Fibroblast of villous mesenchyme (primary cell): ENCODE results near the gene FAM98B. TPM values are rescaled to one million over a fixed set of nuclear protein-coding genes. Genes with fewer than 3 reads are reported as not detected.
"Not testable (repeated sequence)": the region's sequence is repeated elsewhere in the genome, so short reads cannot be mapped to it uniquely, and the experiment has no call there.

Source experiments
- DNase-seq: peaks from one replicate; pipeline ENCODE4 v3.0.0-alpha.2; 2010; ENCODE audit warnings: low read depth
- H3K4me3 ChIP-seq: 2 replicates; pipeline ENCODE4 v1.5.1; 2011; ENCODE audit warnings: low read depth, mild to moderate bottlenecking, low read length
- total RNA-seq: library from RNA; depleted of rRNA; stranded (reverse); fragments of >200 nt; gene quantifications from 2 replicates; pipeline ENCODE4 v1.2.3, GENCODE V29; 2012
- TF ChIP-seq, protein P1 (sequence below): IDR thresholded peaks from 2 replicates; pipeline ENCODE4 v1.5.1; 2012; ENCODE audit warnings: low read depth, mild to moderate bottlenecking, low read length; ENCODE audit not compliant: insufficient read depth

The FAM98B gene
- total RNA-seq, 1 donor = 11.2 TPM

DNA sequence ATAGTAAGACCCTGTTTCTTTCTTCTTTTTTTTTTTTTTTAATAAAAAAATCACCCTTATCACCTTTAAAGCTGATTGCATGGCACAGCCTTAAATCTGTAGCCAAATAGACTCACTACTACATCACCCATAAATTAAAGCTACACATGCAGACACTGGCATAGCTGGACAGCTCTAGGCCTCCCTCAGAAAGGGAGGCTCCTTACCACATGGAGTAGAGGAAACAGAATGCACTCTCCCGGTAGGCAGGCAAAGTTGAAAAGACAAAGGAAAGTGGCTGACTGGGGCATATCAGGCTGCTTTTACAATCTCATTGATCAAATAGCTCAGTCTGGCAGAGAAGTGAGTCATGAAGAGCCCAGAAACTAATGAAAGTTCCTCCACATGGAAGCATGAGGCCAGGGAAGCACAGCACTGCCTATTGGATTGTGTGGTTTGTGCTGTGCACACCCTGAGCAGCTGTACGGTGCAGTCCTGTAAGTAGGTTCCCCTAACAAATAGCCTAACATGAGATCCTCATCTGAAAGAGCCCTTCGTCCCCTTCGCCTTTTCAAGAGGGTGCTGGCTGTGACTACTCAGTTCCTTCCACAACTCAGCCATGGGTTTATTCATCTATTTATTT is 32.7 kb upstream of the FAM98B start:
- TF ChIP-seq, protein P1, sequence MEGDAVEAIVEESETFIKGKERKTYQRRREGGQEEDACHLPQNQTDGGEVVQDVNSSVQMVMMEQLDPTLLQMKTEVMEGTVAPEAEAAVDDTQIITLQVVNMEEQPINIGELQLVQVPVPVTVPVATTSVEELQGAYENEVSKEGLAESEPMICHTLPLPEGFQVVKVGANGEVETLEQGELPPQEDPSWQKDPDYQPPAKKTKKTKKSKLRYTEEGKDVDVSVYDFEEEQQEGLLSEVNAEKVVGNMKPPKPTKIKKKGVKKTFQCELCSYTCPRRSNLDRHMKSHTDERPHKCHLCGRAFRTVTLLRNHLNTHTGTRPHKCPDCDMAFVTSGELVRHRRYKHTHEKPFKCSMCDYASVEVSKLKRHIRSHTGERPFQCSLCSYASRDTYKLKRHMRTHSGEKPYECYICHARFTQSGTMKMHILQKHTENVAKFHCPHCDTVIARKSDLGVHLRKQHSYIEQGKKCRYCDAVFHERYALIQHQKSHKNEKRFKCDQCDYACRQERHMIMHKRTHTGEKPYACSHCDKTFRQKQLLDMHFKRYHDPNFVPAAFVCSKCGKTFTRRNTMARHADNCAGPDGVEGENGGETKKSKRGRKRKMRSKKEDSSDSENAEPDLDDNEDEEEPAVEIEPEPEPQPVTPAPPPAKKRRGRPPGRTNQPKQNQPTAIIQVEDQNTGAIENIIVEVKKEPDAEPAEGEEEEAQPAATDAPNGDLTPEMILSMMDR = no peak
- no peak for DNase-seq

DNA sequence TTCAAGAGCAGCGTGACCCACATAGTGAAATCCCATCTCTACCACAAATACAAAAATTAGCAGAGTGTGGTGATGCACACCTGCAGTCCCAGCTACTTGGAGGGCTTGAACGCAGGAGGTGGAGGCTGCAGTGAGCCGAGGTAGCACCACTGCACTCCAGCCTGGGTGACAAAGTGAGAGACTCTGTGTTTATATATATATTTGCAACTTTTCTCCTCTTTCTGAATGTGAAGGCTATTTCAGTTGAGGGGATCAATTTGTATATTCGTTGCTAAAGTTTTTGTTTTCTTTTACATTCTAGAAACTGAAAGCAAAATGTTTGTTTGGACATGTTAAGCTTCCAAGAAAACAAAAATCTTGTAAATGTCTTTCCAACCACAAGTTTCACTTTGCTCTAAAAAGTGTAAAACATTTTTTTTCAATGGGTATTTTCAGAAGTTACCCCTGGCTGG is 29.8 kb upstream of the FAM98B start:
- H3K4me3 ChIP-seq = peak overlapping the region; percentile 21
- TF ChIP-seq, protein P1 = no peak

More for the DNA sequence above, 32.7 kb upstream of the FAM98B start:
- no peak overlapping the region for H3K4me3 ChIP-seq

DNA sequence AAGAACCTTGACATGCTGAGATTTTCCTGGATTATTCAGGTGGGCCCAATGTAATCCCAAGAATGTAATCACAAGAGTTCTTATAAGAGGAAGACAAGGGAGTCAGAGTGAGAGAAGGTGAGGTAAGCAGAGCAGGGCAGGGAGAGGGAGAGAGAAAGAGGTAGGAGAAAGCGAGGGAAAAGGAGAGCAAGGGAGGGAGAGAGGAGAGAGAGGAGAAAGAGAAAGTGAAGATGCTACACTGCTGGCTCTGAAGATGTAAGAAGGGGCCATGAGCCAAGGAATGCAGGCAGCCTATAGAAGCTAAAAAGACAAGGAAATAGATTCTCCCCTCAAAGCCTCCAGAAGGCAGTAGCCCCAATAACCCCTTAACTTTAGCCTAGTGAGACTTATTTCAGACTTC is 28.7 kb upstream of the FAM98B start:
- TF ChIP-seq, protein P1 = no peak
- H3K4me3 ChIP-seq = no peak overlapping the region
- DNase-seq = no peak

More for the DNA sequence above, 29.8 kb upstream of the FAM98B start:
- DNase-seq = peak; percentile 37

DNA sequence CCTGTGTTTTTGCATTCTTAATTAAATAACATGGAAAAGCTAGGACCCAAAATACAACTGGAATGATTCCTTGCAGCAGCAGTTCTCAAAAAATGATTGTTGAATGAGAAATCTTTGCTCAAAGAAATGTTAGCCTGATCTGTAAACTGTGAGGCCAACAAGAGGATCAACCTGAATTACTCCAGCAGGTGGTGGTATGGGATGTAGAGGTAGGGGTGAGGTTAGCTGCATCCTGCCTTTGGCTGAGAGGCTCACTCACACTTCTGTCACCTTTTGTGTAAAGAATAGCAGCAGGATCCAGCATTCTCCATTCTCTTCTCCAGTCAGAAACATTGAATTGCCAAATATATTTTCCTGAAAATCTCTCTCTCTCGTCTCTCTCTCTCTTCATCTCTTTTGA is 26.5 kb upstream of the FAM98B start:
- DNase-seq = no peak
- TF ChIP-seq, protein P1 = no peak
- H3K4me3 ChIP-seq = no peak overlapping the region

DNA sequence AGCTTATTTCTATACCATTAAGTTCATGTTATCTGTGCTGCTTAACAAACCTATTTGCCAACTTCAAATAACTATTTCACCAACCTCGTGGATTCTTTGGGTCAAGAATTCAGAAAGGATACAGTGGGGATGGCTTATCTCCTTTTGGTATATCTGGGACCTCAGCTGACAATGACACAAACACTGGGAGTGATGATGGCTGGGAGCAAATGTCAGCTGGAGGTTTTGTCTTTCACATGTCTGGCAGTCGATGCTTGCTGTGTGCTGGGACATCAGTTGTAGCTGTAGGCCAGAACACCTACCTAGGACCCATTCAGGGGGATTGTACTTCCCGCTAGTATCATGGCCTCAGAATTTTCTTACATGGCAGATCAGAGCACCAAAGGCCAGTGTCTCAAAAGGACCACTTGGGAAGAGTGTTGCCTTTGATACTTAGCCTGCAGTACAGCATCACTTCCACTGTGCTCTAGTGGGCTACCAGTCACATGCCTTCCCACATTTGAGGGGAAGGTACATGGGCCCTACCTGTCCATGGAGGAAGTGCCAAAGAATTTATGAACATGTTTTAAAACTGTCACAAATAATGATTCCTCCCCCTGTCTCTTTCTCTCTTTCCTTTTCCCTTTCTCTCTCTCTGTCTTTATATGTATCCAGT is 23.7 kb upstream of the FAM98B start:
- TF ChIP-seq, protein P1 = no peak
- DNase-seq = no peak
- H3K4me3 ChIP-seq = no peak overlapping the region

DNA sequence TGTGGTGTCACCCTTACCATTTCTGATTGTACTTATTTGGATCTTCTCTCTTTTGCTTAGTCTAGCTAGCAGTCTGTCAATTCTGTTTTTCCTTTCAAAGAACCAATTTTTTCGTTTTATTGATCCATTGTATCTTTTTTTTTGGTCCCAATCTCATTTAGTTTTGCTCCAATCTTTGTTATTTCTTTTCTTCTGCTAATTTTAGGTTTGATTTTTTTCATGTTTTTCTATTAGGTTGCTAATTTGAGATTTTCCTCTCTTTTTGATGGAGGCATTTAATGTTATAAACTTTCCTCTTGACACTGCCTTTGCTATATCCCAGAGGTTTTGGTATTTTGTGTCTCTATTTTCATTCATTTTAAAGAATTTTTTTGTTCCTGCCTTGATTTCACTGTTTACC is 16.9 kb upstream of the FAM98B start:
- TF ChIP-seq, protein P1 = no peak
- no peak for DNase-seq
- no peak overlapping the region for H3K4me3 ChIP-seq

DNA sequence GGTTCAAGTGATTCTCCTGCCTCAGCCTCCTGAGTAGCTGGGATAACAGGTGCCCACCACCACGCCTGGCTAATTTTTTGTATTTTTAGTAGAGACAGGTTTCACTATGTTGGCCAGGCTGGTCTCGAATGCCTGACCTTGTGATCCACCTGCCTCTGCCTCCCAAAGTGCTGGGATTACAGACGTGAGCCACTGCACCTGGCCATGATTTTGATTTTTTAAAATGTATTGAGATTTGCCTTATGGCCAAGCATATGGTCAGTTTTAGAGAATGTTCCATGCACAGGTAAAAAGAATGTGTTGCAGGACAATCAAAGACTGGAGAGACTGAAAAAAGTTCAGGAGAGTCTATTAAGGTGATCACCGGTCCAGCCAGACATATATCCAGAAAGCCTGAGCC is 16.3 kb upstream of the FAM98B start:
- not testable (repeated sequence) for DNase-seq, H3K4me3 ChIP-seq
